Left lobe of liver (tissue), 2 donors: ENCODE data around the gene SSBP4. TPM values are rescaled to one million over a fixed set of nuclear protein-coding genes. Genes with fewer than 3 reads are reported as not detected.
"Not testable (repeated sequence)": the region's sequence is repeated elsewhere in the genome, so short reads cannot be mapped to it uniquely, and the experiment has no call there.

Experiments
- ATAC-seq: fragments of 200-7000 bp; cut with Tn5 transposase; one replicate; pipeline ENCODE4 v1.9.1; 2020; ENCODE audit warnings: mild to moderate bottlenecking, moderate library complexity
- DNase-seq: peaks from one replicate; pipeline ENCODE4 v3.0.0-alpha.2; 2020; ENCODE audit warnings: low spot score
- total RNA-seq: library from RNA; stranded (reverse); gene quantifications from one replicate; pipeline ENCODE4 v1.2.1, GENCODE V29; 2021
- donor health status: DM: no; HTN: no; CAD: no; lungs with moderate emphysema.
- donor health status: DM: no; HTN: yes; CAD: no.

Gene SSBP4
- 18.4 TPM for total RNA-seq

DNA sequence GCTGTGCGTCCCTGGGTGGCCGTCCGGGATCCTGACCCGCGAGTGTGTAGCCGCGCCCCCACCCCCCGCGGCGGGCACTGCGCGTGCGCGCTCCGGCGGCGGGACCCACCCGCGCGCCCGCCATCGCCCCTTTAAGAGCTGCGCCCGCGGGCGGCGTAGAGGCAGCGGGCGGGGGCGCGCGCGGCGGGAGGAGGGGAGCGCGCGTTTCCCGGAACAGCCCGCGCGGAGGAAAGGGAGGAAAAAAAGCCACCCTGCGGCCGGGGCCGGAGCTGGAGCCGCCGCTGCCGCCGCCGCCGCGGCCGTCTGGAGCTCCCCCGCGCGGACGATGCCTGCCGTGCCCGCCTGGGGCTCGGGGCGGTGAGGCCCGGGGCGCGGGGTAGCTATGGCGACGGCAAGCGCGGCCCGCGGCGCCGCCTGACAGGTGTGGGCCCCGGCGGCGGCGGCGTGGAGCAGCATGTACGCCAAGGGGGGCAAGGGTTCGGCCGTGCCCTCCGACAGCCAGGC is at the start of gene SSBP4:
Gene SSBP4, plus strand, starts transcription at position 204 of the 504 bp plus-strand sequence. Its CDS starts 251 bp downstream, at position 455.
- DNase-seq (peak; percentile 77), ATAC-seq (peak; percentile 66)

GRCh38 chr19:18373407-18373891 is 45.7 kb upstream of the SSBP4 start:
- no peak for ATAC-seq
- no peak for DNase-seq

DNA sequence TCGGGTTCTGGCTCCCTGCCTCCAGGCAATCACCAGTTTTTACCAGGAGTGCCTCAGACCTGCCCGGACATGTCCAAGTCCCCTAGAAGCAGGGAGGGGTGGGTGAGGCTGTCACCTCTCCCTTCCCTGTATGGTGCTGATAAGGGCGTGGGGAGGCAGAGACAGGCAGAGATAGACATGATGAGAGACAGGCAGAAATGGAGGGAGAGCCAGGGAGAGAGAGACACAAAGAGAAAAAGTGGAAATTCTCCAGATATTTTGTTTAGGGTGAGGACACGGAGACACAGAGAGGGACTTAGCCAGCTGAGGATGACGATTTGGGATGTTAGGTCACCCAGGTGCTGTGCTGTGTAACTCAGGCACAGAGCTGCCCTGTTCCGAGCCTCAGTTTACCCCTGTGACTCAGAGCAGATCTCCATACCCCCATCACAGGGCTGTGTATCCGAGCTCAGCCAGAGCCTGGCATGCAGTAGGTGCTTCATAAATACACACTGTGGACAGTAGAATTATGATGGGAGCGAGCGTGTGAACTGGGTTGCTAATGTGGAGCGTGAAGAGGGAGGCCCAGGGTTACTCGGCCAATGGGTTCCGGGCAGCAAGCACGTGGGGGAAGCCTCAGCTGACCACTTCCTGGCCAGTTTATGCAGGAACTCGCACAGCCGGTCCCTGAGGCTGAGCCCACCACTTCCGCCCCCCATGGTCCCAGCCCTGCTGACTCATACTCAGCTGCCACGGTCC is 45.1 kb upstream of the SSBP4 start:
- ATAC-seq, result peak; percentile 61

DNA sequence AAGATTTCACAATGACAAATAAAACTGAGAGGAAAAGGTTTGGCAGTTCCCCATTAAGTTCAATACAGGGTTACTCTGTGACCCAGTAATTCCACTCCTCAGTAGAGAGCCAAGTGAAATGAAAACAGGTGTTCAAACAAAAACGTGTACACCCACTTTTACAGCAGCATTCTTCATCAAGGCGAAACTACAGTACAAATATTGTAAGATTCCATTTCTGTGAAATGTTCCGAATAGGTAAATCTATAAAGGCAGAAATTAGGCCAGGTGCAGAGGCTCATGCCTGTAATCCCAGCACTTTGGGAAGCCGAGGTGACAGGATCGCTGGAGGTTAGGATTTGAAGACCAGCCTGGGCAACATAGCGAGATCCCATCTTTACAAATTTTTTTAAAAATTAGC is 42.2 kb upstream of the SSBP4 start:
- no peak for DNase-seq
- ATAC-seq, result peak; percentile 32

More for the DNA sequence above, 45.1 kb upstream of the SSBP4 start:
- peak; percentile 67 for DNase-seq

DNA sequence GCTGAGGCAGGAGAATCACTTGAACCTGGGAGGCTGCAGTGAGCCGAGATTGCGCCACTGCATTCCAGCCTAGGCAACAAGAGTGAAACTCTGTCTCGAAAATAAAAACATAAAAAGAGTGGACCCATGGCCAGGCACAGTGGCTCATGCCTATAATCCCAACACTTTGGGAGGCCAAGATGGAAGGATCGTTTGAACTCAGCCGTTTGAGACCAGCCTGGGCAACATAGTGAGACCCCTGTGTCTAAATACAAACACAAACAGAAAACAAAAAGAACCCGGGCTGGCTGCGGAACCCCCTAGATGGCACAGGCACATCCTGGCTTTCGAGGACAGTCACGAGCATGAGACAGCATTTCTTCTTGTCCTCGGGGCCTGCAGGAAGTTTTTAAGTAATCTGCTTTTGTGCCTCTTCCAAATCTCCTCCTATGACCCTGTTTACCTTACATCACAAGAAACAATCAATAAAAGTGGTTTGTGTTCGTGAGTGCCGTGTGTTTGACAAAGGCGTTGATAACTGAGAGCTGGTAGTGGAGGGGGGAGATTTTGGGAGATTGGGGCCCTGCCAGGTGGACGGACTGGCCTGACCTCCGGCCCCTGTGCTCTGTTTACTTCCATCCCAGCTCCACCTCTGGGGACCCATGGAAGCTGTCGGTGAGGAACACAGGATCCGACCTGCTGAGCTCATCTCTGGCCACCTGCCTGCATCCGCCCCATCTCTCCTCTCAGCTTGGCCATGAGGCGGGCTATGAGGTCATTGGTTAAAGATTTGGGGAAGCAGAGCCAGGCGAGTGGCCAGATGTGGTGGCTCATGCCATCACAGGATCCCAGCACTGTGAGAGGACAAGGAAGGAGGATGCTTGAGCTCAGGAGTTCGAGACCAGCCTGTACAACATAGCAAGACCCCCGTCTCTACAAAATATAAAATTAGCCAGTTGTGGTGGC is 39.1 kb upstream of the SSBP4 start:
- ATAC-seq (peak; percentile 88), DNase-seq (peak; percentile 99)

GRCh38 chr19:18380843-18381242 is 38.4 kb upstream of the SSBP4 start:
- no peak for ATAC-seq
- DNase-seq, result no peak

GRCh38 chr19:18383622-18384021 is 35.6 kb upstream of the SSBP4 start:
- ATAC-seq, DNase-seq: not testable (repeated sequence)

GRCh38 chr19:18384775-18385174 is 34.4 kb upstream of the SSBP4 start:
- no peak for DNase-seq

GRCh38 chr19:18385359-18385674 is 33.9 kb upstream of the SSBP4 start:
- ATAC-seq (no peak), DNase-seq (no peak)

More at GRCh38 chr19:18384775-18385174, 34.4 kb upstream of the SSBP4 start:
- no peak for ATAC-seq

- peak; percentile 84 for ATAC-seq
These were observed 33.3 kb upstream of the SSBP4 start, which contains the start of gene GDF15 for GRCh38 chr19:18385675-18386542. TSS of gene GDF15 (plus strand) at chr19:18386158. CDS start at chr19:18386190, 32 bp downstream.

DNA sequence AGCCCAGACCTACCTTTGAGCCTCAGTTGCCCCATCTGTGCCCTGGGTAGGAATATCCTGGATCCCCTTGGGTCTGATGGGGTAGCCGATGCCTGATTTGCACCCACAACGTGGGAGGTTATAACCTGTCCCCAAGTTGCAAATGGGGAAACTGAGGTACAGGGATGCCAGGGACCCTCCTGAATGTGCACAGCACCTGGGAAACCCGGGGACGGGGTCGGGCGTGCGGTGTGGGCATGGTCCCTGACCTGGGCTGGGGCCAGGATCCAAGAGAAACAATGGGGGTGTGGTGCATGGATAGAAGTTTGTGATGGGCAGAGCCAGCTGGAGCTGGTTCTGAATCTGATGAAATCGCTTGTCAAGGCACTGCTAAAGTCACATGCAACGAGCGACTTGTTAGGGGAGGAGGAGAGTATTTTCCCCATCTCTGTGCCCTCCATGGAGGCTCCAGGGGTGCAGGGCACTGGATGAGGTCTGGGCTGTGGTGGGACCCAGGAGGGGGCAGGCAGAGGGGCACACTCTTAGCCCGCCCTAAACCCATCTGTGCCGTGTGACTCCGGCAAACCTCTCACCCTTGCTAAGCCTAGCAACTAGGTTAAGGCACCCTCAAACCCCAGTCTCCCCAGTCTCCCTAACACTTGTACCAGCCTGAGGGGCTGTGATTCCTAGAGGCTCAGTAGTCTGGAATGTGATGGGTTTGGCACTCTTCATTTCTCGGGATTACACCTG is 32.5 kb upstream of the SSBP4 start:
- DNase-seq (peak; percentile 84), ATAC-seq (peak; percentile 63)

More at GRCh38 chr19:18385675-18386542, 33.3 kb upstream of the SSBP4 start, which contains the start of gene GDF15:
- peak; percentile 97 for DNase-seq

DNA sequence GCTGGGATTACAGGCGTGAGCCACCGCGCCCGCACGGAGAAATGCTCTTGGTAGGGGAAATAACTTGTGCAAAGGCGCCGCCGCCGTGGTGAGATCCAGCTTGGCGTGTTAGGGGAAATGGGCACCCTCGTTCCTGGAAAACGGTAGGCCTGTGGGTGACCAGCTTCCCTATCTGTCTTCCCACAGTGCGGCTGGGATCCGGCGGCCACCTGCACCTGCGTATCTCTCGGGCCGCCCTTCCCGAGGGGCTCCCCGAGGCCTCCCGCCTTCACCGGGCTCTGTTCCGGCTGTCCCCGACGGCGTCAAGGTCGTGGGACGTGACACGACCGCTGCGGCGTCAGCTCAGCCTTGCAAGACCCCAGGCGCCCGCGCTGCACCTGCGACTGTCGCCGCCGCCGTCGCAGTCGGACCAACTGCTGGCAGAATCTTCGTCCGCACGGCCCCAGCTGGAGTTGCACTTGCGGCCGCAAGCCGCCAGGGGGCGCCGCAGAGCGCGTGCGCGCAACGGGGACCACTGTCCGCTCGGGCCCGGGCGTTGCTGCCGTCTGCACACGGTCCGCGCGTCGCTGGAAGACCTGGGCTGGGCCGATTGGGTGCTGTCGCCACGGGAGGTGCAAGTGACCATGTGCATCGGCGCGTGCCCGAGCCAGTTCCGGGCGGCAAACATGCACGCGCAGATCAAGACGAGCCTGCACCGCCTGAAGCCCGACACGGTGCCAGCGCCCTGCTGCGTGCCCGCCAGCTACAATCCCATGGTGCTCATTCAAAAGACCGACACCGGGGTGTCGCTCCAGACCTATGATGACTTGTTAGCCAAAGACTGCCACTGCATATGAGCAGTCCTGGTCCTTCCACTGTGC is 30.9 kb upstream of the SSBP4 start:
- peak; percentile 33 for ATAC-seq

GRCh38 chr19:18388960-18389725 is 30.1 kb upstream of the SSBP4 start:
- no peak for DNase-seq
- ATAC-seq, result no peak

More for the DNA sequence above, 30.9 kb upstream of the SSBP4 start:
- DNase-seq, result peak; percentile 72

DNA sequence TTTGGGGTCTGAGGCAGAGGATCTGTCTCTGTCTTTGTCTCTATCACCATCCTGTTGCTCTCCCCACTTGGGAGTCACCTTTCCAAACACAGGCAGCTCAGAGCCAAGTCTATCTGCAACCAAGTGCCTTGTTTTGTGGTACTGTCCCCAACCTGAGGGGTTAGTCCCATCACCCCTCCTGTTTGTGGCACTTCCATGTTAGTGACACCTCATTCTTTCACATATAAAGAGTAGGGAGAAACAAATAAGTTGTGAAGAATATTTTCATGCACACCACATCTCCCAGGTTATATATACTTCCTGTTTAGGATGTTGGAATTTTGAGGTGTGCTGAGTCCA is 29.5 kb upstream of the SSBP4 start:
- ATAC-seq (no peak), DNase-seq (no peak)

GRCh38 chr19:18390065-18390907 is 28.9 kb upstream of the SSBP4 start:
- ATAC-seq (no peak), DNase-seq (no peak)

- ATAC-seq (no peak), DNase-seq (no peak)
These were observed 27.6 kb upstream of the SSBP4 start for GRCh38 chr19:18391509-18392075.

- DNase-seq, result no peak
- ATAC-seq, result peak; percentile 24
These were observed 26.8 kb upstream of the SSBP4 start for GRCh38 chr19:18392417-18392816.
